HepG2 (cell line): Measurements from ENCODE around the gene SHCBP1L. TPM values are rescaled to one million over a fixed set of nuclear protein-coding genes. Genes with fewer than 3 reads are reported as not detected.

Experiments
- ATAC-seq: fragments of 200-7000 bp; cut with Tn5 transposase; 3 replicates; pipeline ENCODE4 v1.9.1; 2020; ENCODE audit warnings: mild to moderate bottlenecking, moderate library complexity
- BruUV-seq: library from RNA; stranded (reverse); fragments of 400-500 nt; replicated peaks from 2 replicates; lab custom pipeline; 2021; lab: Mats Ljungman, UMichigan
- CTCF ChIA-PET: fragments of 300-600 bp; formaldehyde crosslinking; extraction: SDS; loops from one replicate; lab custom pipeline; 2021; ENCODE audit warnings: low total read pairs, inconsistent platforms, low intra/inter-chr PET ratio; lab: Yijun Ruan, JAX
- POLR2A ChIA-PET: fragments of 350-600 bp; sonication (Branson Sonifier 250); formaldehyde crosslinking; loops from one replicate; lab custom pipeline; 2020; ENCODE audit warnings: antibody characterized with exemption, inconsistent platforms; lab: Yijun Ruan, JAX
- DNase-seq: peaks from one replicate; pipeline ENCODE4 v3.0.0-alpha.2; 2015; ENCODE audit warnings: low spot score
- FAIRE-seq: peaks from 3 replicates; lab custom pipeline; 2011; peaks lifted over from hg19 to GRCh38; lab: Jason Lieb, UNC
- H2AFZ ChIP-seq: one replicate; pipeline ENCODE4 v1.6.1; 2011; ENCODE audit warnings: low read length, inconsistent platforms
- H3K27ac ChIP-seq: fragments of 300-600 bp; 3 replicates; pipeline ENCODE4 v1.8.0; 2011; ENCODE audit warnings: mixed run types, mild to moderate bottlenecking, mixed read lengths, low read length, inconsistent platforms; ENCODE audit not compliant: insufficient read depth; ENCODE audit errors: extremely low read length
- H3K27me3 ChIP-seq, 2 experiments: fragments of 200-600 bp in 1 of 2; 2 replicates in 1 of 2; 3 replicates in 1 of 2; pipeline versions ENCODE4 v1.6.0 to v1.8.0; 2011; ENCODE audit warnings: low read length in 2 of 2, mild to moderate bottlenecking in 2 of 2, moderate library complexity in 2 of 2, inconsistent platforms in 1 of 2; ENCODE audit not compliant: insufficient read depth in 2 of 2, control insufficient read depth in 1 of 2
- H3K36me3 ChIP-seq, 2 experiments: fragments of 200-600 bp in 1 of 2; replicated peaks in 1 of 2; 2 replicates in 1 of 2; 3 replicates in 1 of 2; pipeline versions ENCODE4 v1.5.1 to v1.8.0; 2011; ENCODE audit warnings: low read length in 2 of 2, inconsistent platforms in 1 of 2; ENCODE audit not compliant: insufficient read depth in 2 of 2, control insufficient read depth in 1 of 2
- H3K4me1 ChIP-seq: 2 replicates; pipeline ENCODE4 v1.5.1; 2012; ENCODE audit warnings: low read length, inconsistent platforms; ENCODE audit not compliant: insufficient read depth
- H3K4me2 ChIP-seq: 2 replicates; pipeline ENCODE4 v1.6.0; 2011; ENCODE audit warnings: low read depth, low read length, inconsistent platforms
- H3K4me3 ChIP-seq, 3 experiments: fragments of 200-600 bp in 1 of 3; sonication (generic), shearing (Covaris generic) in 1 of 3; replicated peaks in 1 of 3; 2 replicates each; pipeline ENCODE4 v1.5.1; 2011 to 2016; ENCODE audit warnings: low read length in 3 of 3, inconsistent platforms in 2 of 3, low read depth in 2 of 3, mild to moderate bottlenecking in 2 of 3, control low read depth in 1 of 3, mixed read lengths in 1 of 3; ENCODE audit not compliant: insufficient read depth in 1 of 3
- H3K79me2 ChIP-seq: one replicate; pipeline ENCODE4 v1.6.1; 2011; ENCODE audit warnings: low read length, inconsistent platforms; ENCODE audit not compliant: insufficient read depth
- H3K9ac ChIP-seq: 2 replicates; pipeline ENCODE4 v1.6.0; 2011; ENCODE audit warnings: mild to moderate bottlenecking, low read depth, low read length, inconsistent platforms; ENCODE audit not compliant: insufficient read depth
- H3K9me3 ChIP-seq: 2 replicates; pipeline ENCODE4 v1.5.1; 2012; ENCODE audit warnings: mild to moderate bottlenecking, low read length
- H4K20me1 ChIP-seq: 2 replicates; pipeline ENCODE4 v1.6.0; 2011; ENCODE audit warnings: inconsistent platforms, mild to moderate bottlenecking, low read length, moderate library complexity; ENCODE audit not compliant: insufficient read depth
- ARHGAP35 ChIP-seq: sonication (generic); formaldehyde crosslinking; IDR thresholded peaks from 2 replicates; pipeline ENCODE4 v1.9.0; 2022; ENCODE audit warnings: mild to moderate bottlenecking, inconsistent platforms, moderate library complexity, missing genetic modification reagents, borderline replicate concordance
- CHCHD3 ChIP-seq: sonication (generic); formaldehyde crosslinking; IDR thresholded peaks from 2 replicates; pipeline ENCODE4 v1.8.0; 2022; ENCODE audit warnings: mild to moderate bottlenecking, missing genetic modification reagents, moderate library complexity
- FIP1L1 ChIP-seq: fragments of 200-400 bp; formaldehyde crosslinking; IDR thresholded peaks from 2 replicates; pipeline ENCODE4 v1.6.1; 2018; ENCODE audit warnings: low read depth, mild to moderate bottlenecking, low read length, moderate library complexity, borderline replicate concordance; ENCODE audit not compliant: insufficient read depth
- IKZF4 ChIP-seq: sonication (generic); formaldehyde crosslinking; IDR thresholded peaks from 2 replicates; pipeline ENCODE4 v1.5.1; 2020; ENCODE audit warnings: borderline replicate concordance, mild to moderate bottlenecking, low read depth, missing genetic modification reagents; ENCODE audit errors: not compliant biosample characterization
- KLF11 ChIP-seq: IDR thresholded peaks from 2 replicates; pipeline ENCODE4 v1.6.1; 2016; ENCODE audit warnings: missing compliant biosample characterization
- NFE2L1 ChIP-seq: sonication (generic); formaldehyde crosslinking; IDR thresholded peaks from 2 replicates; pipeline ENCODE4 v1.4.0; 2020; ENCODE audit warnings: missing genetic modification reagents, mild to moderate bottlenecking, borderline replicate concordance
- PRPF4 ChIP-seq: fragments of 200-400 bp; formaldehyde crosslinking; IDR thresholded peaks from 2 replicates; pipeline ENCODE4 v1.6.1; 2016; ENCODE audit warnings: low read length, low read depth; ENCODE audit not compliant: poor library complexity, severe bottlenecking
- ZNF224 ChIP-seq: sonication (generic); formaldehyde crosslinking; IDR thresholded peaks from 2 replicates; pipeline ENCODE4 v1.5.0; 2020; ENCODE audit warnings: mild to moderate bottlenecking, missing genetic modification reagents
- ZNF530 ChIP-seq: sonication (generic); formaldehyde crosslinking; IDR thresholded peaks from 2 replicates; pipeline ENCODE4 v1.5.0; 2020; ENCODE audit warnings: low read depth, mild to moderate bottlenecking, missing genetic modification reagents
- ZNF616 ChIP-seq: sonication (generic); formaldehyde crosslinking; IDR thresholded peaks from 2 replicates; pipeline ENCODE4 v1.5.0; 2020; ENCODE audit warnings: low read depth, mild to moderate bottlenecking, missing genetic modification reagents
- WGBS: methylation state at CpG from one replicate; pipeline ENCODE4 v1.1.6; 2017; ENCODE audit warnings: low lambda C conversion rate; 5-methylcytosine and 5-hydroxymethylcytosine counted together
- in situ Hi-C: cut with HindIII; loops from 2 replicates; pipeline ENCODE4 v1.10.0; 2017; ENCODE audit warnings: low pct_unique_long_range_greater_than_20kb; ENCODE audit not compliant: extremely low pct_ligation_motif_present
- intact Hi-C: fragments of 100-400 bp; cut with micrococcal nuclease; formaldehyde crosslinking; loops from one replicate; pipeline ENCODE4 v1.10.0; 2022; ENCODE audit not compliant: unreplicated experiment
- polyA plus RNA-seq, 8 experiments: library from polyadenylated mRNA; depleted of rRNA in 3 of 8; stranded (reverse) in 7 of 8; unstranded in 1 of 8; fragments of >200 nt; fragmentation: Illumina TruSeq in 4 of 8; extraction: Trizol in 4 of 8; gene quantifications; 2 replicates each; pipeline versions ENCODE4 v1.2.1 to v1.2.3, GENCODE V29; 2011 to 2016; ENCODE audit warnings: low read depth in 4 of 8, missing spikeins in 1 of 8, mixed read lengths in 1 of 8; ENCODE audit not compliant: insufficient read depth in 1 of 8
- total RNA-seq, 5 experiments: library from RNA; depleted of rRNA; stranded (reverse); fragments of >200 nt; fragmentation: Illumina TruSeq; extraction: Trizol; gene quantifications; 2 replicates each; pipeline ENCODE4 v1.2.3, GENCODE V29; 2016; ENCODE audit warnings: low read depth in 1 of 5
- TF ChIP-seq, protein P1 (sequence below): sonication (generic); formaldehyde crosslinking; IDR thresholded peaks from 2 replicates; pipeline ENCODE4 v1.4.0; 2020; ENCODE audit warnings: missing genetic modification reagents, borderline replicate concordance
- TF ChIP-seq, protein P2 (sequence below): sonication (generic); formaldehyde crosslinking; IDR thresholded peaks from 2 replicates; pipeline ENCODE4 v1.4.0; 2020; ENCODE audit warnings: missing genetic modification reagents
- TF ChIP-seq, protein P3 (sequence below): IDR thresholded peaks from 2 replicates; pipeline ENCODE4 v1.6.1; 2016; ENCODE audit warnings: mild to moderate bottlenecking, missing biosample characterization, missing genetic modification reagents
- TF ChIP-seq, protein P4 (sequence below): sonication (generic); formaldehyde crosslinking; IDR thresholded peaks from 2 replicates; pipeline ENCODE4 v1.4.0; 2020; ENCODE audit warnings: missing genetic modification reagents

Gene SHCBP1L
- total and polyA plus RNA-seq, 2 of the 13 experiments (the other 11 are each of a cell fraction or from before 2014, with no cell fraction given) = not detected

DNA sequence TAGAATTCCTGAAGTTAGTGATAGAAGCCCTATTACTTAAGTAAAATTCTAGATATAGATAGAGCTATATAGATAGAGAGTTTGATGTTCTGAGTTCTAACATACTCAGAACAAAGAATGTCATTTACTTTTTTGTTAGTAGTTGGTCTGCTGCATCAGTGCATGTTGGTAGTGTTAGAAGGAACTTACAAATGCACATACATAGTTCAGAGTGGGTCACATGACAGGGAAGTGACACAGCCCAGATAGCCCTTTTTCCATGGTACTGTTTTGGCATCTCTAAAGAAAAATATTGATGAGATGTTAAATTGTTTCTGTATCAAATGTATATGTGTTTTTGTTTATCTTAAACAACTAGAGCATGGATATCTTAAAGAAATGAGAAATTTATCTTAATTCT lies 68.1 kb downstream of the SHCBP1L start (continued):
- TF ChIP-seq, protein P1, sequence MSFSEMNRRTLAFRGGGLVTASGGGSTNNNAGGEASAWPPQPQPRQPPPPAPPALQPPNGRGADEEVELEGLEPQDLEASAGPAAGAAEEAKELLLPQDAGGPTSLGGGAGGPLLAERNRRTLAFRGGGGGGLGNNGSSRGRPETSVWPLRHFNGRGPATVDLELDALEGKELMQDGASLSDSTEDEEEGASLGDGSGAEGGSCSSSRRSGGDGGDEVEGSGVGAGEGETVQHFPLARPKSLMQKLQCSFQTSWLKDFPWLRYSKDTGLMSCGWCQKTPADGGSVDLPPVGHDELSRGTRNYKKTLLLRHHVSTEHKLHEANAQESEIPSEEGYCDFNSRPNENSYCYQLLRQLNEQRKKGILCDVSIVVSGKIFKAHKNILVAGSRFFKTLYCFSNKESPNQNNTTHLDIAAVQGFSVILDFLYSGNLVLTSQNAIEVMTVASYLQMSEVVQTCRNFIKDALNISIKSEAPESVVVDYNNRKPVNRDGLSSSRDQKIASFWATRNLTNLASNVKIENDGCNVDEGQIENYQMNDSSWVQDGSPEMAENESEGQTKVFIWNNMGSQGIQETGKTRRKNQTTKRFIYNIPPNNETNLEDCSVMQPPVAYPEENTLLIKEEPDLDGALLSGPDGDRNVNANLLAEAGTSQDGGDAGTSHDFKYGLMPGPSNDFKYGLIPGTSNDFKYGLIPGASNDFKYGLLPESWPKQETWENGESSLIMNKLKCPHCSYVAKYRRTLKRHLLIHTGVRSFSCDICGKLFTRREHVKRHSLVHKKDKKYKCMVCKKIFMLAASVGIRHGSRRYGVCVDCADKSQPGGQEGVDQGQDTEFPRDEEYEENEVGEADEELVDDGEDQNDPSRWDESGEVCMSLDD (CRISPR knock-in tag) = no peak
- no peak for TF ChIP-seq ARHGAP35 (CRISPR knock-in tag)
- TF ChIP-seq FIP1L1 = no peak

DNA sequence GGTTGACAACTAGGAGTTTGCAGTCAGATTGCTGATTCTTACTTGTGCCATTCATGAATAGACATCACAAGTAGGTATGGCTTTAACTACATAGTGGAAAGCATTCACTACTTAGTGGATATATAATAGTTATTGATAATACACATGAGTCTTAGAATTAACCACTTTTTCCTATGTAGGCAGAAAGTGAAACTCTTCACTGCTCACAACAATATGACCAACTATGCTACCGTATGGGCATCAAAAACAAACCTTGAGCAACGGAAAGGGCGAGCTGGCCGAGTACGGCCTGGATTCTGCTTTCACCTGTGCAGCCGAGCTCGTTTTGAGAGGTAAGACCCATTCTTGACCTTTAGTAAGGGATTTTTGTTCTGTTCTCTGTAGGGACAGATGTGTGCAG lies 75.1 kb downstream of the SHCBP1L start:
- no TSS peak for BruUV-seq
- Histone ChIP-seq H4K20me1 (0 out of 2 replicates have a peak, but pooled peaks cover 4% of the 10 kb centered on the region), H3K79me2 (no peaks in the 10 kb centered on the region), H3K27ac (no peak overlapping the region), H3K27me3 (no peaks in the 10 kb centered on the region), H3K4me2 (no peak overlapping the region), H3K9me3 (no peaks in the 10 kb centered on the region), H2AFZ (no peak overlapping the region), H3K36me3 (peaks cover 31 to 96% of the 10 kb centered on the region in 2 experiments), H3K4me1 (no peaks in the 10 kb centered on the region), H3K4me3 (no peak overlapping the region), H3K9ac (no peak overlapping the region)
- FAIRE-seq (no peak), ATAC-seq (no peak), DNase-seq (no peak)
- WGBS = 97% methylated on average over 7 of the region's 7 CpGs
- CTCF ChIA-PET = no interaction called here
- POLR2A ChIA-PET = no interaction called here
- in situ Hi-C loops = no loop called here
- intact Hi-C loops = no loop called here
- TF ChIP-seq, protein P2, sequence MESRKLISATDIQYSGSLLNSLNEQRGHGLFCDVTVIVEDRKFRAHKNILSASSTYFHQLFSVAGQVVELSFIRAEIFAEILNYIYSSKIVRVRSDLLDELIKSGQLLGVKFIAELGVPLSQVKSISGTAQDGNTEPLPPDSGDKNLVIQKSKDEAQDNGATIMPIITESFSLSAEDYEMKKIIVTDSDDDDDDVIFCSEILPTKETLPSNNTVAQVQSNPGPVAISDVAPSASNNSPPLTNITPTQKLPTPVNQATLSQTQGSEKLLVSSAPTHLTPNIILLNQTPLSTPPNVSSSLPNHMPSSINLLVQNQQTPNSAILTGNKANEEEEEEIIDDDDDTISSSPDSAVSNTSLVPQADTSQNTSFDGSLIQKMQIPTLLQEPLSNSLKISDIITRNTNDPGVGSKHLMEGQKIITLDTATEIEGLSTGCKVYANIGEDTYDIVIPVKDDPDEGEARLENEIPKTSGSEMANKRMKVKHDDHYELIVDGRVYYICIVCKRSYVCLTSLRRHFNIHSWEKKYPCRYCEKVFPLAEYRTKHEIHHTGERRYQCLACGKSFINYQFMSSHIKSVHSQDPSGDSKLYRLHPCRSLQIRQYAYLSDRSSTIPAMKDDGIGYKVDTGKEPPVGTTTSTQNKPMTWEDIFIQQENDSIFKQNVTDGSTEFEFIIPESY (CRISPR knock-in tag) = no peak
- no peak for TF ChIP-seq NFE2L1 (CRISPR knock-in tag)
- TF ChIP-seq ZNF616 (CRISPR knock-in tag) = no peak
- no peak for TF ChIP-seq IKZF4
- TF ChIP-seq CHCHD3 (CRISPR knock-in tag) = no peak
- TF ChIP-seq KLF11 = no peak
- TF ChIP-seq ZNF224 = no peak
- no peak for TF ChIP-seq ZNF530
- TF ChIP-seq, protein P3, sequence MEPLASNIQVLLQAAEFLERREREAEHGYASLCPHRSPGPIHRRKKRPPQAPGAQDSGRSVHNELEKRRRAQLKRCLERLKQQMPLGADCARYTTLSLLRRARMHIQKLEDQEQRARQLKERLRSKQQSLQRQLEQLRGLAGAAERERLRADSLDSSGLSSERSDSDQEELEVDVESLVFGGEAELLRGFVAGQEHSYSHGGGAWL (CRISPR knock-in tag) = no peak
- TF ChIP-seq, protein P4, sequence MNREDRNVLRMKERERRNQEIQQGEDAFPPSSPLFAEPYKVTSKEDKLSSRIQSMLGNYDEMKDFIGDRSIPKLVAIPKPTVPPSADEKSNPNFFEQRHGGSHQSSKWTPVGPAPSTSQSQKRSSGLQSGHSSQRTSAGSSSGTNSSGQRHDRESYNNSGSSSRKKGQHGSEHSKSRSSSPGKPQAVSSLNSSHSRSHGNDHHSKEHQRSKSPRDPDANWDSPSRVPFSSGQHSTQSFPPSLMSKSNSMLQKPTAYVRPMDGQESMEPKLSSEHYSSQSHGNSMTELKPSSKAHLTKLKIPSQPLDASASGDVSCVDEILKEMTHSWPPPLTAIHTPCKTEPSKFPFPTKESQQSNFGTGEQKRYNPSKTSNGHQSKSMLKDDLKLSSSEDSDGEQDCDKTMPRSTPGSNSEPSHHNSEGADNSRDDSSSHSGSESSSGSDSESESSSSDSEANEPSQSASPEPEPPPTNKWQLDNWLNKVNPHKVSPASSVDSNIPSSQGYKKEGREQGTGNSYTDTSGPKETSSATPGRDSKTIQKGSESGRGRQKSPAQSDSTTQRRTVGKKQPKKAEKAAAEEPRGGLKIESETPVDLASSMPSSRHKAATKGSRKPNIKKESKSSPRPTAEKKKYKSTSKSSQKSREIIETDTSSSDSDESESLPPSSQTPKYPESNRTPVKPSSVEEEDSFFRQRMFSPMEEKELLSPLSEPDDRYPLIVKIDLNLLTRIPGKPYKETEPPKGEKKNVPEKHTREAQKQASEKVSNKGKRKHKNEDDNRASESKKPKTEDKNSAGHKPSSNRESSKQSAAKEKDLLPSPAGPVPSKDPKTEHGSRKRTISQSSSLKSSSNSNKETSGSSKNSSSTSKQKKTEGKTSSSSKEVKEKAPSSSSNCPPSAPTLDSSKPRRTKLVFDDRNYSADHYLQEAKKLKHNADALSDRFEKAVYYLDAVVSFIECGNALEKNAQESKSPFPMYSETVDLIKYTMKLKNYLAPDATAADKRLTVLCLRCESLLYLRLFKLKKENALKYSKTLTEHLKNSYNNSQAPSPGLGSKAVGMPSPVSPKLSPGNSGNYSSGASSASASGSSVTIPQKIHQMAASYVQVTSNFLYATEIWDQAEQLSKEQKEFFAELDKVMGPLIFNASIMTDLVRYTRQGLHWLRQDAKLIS = no peak
- no peak for TF ChIP-seq PRPF4
